ENCODE measurements around the gene RUNX2.

DNA sequence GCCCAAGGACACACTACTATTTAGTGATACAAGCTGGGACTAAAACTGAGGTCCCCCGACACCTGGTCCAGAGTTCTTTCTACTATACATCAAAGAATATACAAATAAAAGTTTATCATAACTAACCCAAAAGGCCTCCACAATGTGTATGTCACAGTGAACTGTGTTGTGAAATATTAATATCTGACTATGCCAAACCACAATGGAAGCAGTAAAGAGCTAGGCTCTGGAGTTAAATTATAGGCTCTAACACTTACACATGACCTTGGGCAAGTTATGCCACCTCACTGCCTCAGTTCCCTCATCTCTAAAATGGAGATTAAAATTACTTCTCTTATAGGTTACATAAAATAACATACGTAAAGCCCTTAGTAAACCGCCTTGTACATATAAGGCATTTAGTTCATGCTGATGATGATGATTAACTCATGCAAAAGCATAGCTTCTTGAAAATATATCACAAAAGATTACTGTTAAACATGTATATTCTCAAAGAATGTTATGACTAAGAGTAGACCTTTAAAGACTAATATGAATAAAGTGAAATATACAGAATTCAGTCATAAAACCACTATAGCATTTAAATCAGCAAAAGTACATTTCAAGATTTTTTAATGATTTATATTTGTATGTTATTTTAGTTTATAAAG lies 43.9 kb downstream of the RUNX2 start:
- TF ChIP-seq, protein P1, sequence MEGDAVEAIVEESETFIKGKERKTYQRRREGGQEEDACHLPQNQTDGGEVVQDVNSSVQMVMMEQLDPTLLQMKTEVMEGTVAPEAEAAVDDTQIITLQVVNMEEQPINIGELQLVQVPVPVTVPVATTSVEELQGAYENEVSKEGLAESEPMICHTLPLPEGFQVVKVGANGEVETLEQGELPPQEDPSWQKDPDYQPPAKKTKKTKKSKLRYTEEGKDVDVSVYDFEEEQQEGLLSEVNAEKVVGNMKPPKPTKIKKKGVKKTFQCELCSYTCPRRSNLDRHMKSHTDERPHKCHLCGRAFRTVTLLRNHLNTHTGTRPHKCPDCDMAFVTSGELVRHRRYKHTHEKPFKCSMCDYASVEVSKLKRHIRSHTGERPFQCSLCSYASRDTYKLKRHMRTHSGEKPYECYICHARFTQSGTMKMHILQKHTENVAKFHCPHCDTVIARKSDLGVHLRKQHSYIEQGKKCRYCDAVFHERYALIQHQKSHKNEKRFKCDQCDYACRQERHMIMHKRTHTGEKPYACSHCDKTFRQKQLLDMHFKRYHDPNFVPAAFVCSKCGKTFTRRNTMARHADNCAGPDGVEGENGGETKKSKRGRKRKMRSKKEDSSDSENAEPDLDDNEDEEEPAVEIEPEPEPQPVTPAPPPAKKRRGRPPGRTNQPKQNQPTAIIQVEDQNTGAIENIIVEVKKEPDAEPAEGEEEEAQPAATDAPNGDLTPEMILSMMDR (conservative IDR thresholded peaks at IDR 0.05; ENCODE audit: low read length) = no peak
- no peak for TF ChIP-seq EZH2phosphoT487 (IDR thresholded peaks at IDR 0.05; ENCODE audit: borderline replicate concordance, low read depth, low read length)

Measured in OCI-LY7 (cell line).